GM19035 (cell line): ENCODE results near the gene FOCAD.

Experiments
- ATAC-seq: cut with Tn5 transposase; IDR thresholded peaks from one replicate; pipeline ENCODE4 v1.9.1; 2021; ENCODE audit not compliant: unreplicated experiment

The FOCAD gene

GRCh38 chr9:20788526-20789451 is 104.7 kb downstream of the FOCAD start:
- no peak for ATAC-seq

- ATAC-seq = no peak
These were observed 106.7 kb downstream of the FOCAD start for GRCh38 chr9:20790721-20791120.

GRCh38 chr9:20791682-20792081 is 107.6 kb downstream of the FOCAD start:
- ATAC-seq = no peak

- no peak for ATAC-seq
These were observed 120.6 kb downstream of the FOCAD start for GRCh38 chr9:20804489-20805250.

- ATAC-seq = no peak
These were observed 121.7 kb downstream of the FOCAD start for GRCh38 chr9:20805766-20806165.

GRCh38 chr9:20808002-20808401 is 123.9 kb downstream of the FOCAD start:
- ATAC-seq = no peak

- no peak for ATAC-seq
These were observed 127.8 kb downstream of the FOCAD start for GRCh38 chr9:20811872-20812271.

GRCh38 chr9:20815923-20816703 is 132.1 kb downstream of the FOCAD start:
- ATAC-seq = no peak

- ATAC-seq = no peak
These were observed 139.0 kb downstream of the FOCAD start for GRCh38 chr9:20823051-20823450.

- no peak for ATAC-seq
These were observed 147.0 kb downstream of the FOCAD start for GRCh38 chr9:20831028-20831427.

GRCh38 chr9:20832775-20833174 is 148.7 kb downstream of the FOCAD start:
- no peak for ATAC-seq

- ATAC-seq = no peak
These were observed 151.6 kb downstream of the FOCAD start for GRCh38 chr9:20835377-20836286.

- no peak for ATAC-seq
These were observed 153.1 kb downstream of the FOCAD start for GRCh38 chr9:20837166-20837565.

- no peak for ATAC-seq
These were observed 154.2 kb downstream of the FOCAD start for GRCh38 chr9:20838218-20838617.

GRCh38 chr9:20844916-20845315 is 160.9 kb downstream of the FOCAD start:
- no peak for ATAC-seq

GRCh38 chr9:20848490-20848889 is 164.4 kb downstream of the FOCAD start:
- ATAC-seq = no peak

- ATAC-seq = no peak
These were observed 169.8 kb downstream of the FOCAD start for GRCh38 chr9:20853866-20854265.

GRCh38 chr9:20854444-20854843 is 170.4 kb downstream of the FOCAD start:
- no peak for ATAC-seq

GRCh38 chr9:20863945-20864344 is 179.9 kb downstream of the FOCAD start:
- no peak for ATAC-seq

GRCh38 chr9:20865347-20865746 is 181.3 kb downstream of the FOCAD start:
- ATAC-seq = no peak
